ENCODE data around the gene OBSCN.

The OBSCN gene

GRCh38 chr1:228403231-228403631 is 195.4 kb downstream of the OBSCN start:
- DNase-seq (ENCODE audit: low read depth): no peak

GRCh38 chr1:228404107-228404720 is 196.4 kb downstream of the OBSCN start:
- DNase-seq (ENCODE audit: low read depth): no peak

GRCh38 chr1:228405200-228405978 is 197.5 kb downstream of the OBSCN start:
- no peak for DNase-seq (ENCODE audit: low read depth)

- no peak for DNase-seq (ENCODE audit: low read depth)
Measured at GRCh38 chr1:228405979-228406228, 198.1 kb downstream of the OBSCN start.

- no peak for DNase-seq (ENCODE audit: low read depth)
Measured at GRCh38 chr1:228407106-228408040, 199.5 kb downstream of the OBSCN start.

GRCh38 chr1:228408041-228408868 is 200.4 kb downstream of the OBSCN start:
- no peak for DNase-seq (ENCODE audit: low read depth)

GRCh38 chr1:228408869-228409805 is 201.3 kb downstream of the OBSCN start:
- DNase-seq (ENCODE audit: low read depth): no peak

GRCh38 chr1:228410015-228410414 is 202.2 kb downstream of the OBSCN start:
- no peak for DNase-seq (ENCODE audit: low read depth)

- DNase-seq (ENCODE audit: low read depth): no peak
Measured at GRCh38 chr1:228410671-228411070, 202.8 kb downstream of the OBSCN start.

GRCh38 chr1:228411121-228411520 is 203.3 kb downstream of the OBSCN start:
- no peak for DNase-seq (ENCODE audit: low read depth)

GRCh38 chr1:228411548-228412430 is 203.9 kb downstream of the OBSCN start:
- DNase-seq (ENCODE audit: low read depth): no peak

- DNase-seq (ENCODE audit: low read depth): no peak
Measured at GRCh38 chr1:228413241-228414010, 205.6 kb downstream of the OBSCN start.

- DNase-seq (ENCODE audit: low read depth): no peak
Measured at GRCh38 chr1:228414511-228415211, 206.8 kb downstream of the OBSCN start.

GRCh38 chr1:228415221-228415620 is 207.4 kb downstream of the OBSCN start:
- DNase-seq (ENCODE audit: low read depth): no peak

- DNase-seq (ENCODE audit: low read depth): no peak
Measured at GRCh38 chr1:228415853-228416216, 208.0 kb downstream of the OBSCN start.

GRCh38 chr1:228416217-228416933 is 208.5 kb downstream of the OBSCN start, which contains the start of gene TRIM17:
TRIM17 (minus strand) TSS chr1:228416861; CDS start chr1:228415072, 1,789 bp downstream.
- no peak for DNase-seq (ENCODE audit: low read depth)

GRCh38 chr1:228417061-228417460 is 209.2 kb downstream of the OBSCN start:
- DNase-seq (ENCODE audit: low read depth): no peak
